HG02610 (cell line): Measurements from ENCODE around the gene FKBP1A.
A peak's percentile ranks its signal among the peaks of the same experiment; 100 is the strongest.

Source experiments
- ATAC-seq: cut with Tn5 transposase; IDR thresholded peaks from one replicate; pipeline ENCODE4 v1.9.1; 2021; ENCODE audit warnings: mild to moderate bottlenecking, moderate library complexity; ENCODE audit not compliant: unreplicated experiment

The FKBP1A gene

DNA sequence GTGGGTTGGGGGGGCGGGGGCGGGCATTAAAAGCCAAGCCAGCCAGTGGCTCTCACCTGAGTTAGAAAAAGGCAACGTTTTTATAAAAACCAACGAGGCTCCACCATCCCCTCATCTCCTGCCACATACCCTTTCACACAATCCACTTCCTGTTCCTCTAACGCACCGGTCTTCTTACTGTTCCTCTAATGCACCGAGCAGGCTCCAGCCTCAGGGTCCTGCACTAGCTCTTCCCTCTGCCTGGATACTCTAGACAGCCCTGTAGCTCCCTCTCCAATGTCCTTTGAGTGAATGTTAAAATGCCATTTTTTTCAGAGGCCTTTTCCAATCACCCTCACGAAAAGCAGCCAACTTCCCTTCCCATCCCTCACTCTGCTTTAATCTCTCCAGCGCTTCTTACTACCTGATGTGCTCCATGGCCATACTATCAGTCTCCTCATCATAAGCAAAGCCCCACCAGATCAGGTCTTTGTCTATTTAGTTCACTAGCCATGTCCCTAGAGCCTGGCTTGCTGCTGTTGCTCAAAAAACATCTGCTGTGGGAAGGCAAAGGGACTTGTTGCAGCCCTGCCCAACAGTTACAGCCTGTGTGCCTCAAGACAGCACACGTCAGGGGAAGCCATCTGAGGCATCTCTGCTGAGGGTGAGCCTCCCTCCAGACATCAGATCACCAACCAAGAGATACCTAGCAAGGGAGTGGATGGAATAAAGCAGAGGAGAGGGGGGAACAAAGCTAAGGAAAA, 3.9 kb downstream of the FKBP1A start:
- no peak for ATAC-seq

DNA sequence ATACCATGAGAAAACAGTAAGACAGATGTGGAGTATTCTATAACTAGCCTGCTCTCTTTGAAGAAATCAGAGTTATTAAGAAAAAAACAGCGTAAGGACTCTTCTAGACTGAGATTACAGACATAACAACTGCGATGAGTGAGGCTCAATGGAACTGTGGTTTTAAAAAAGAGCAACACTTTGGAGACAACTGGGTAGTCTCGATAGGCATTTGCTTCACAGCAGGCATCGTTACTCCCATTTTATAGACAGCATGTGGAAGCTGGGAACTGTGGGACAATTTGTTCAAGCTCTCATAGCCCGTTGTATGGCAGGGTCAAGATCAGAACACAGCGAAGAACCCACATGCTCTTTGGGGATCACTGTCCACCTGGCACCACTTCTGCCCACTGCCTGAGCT, 4.6 kb downstream of the FKBP1A start:
- no peak for ATAC-seq

DNA sequence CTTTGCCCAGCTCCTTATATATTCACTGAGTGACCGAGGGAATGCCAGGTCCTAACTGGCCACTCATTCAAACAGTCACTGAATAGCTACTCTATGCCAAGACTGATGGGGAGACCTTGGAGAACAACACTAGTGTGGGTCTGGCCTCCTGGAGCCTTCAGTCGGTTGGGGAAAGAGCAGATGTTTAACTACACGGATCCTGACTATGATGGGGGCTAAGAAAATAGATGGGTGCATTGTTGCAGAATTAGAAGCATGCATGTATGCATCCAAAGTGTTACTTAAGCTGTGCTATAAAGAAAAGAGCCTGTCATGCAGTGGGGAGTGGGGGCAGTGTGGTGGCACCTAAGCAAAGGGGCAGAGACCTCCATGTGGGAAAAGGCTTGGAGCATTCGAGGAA, 6.5 kb downstream of the FKBP1A start:
- ATAC-seq, result no peak

DNA sequence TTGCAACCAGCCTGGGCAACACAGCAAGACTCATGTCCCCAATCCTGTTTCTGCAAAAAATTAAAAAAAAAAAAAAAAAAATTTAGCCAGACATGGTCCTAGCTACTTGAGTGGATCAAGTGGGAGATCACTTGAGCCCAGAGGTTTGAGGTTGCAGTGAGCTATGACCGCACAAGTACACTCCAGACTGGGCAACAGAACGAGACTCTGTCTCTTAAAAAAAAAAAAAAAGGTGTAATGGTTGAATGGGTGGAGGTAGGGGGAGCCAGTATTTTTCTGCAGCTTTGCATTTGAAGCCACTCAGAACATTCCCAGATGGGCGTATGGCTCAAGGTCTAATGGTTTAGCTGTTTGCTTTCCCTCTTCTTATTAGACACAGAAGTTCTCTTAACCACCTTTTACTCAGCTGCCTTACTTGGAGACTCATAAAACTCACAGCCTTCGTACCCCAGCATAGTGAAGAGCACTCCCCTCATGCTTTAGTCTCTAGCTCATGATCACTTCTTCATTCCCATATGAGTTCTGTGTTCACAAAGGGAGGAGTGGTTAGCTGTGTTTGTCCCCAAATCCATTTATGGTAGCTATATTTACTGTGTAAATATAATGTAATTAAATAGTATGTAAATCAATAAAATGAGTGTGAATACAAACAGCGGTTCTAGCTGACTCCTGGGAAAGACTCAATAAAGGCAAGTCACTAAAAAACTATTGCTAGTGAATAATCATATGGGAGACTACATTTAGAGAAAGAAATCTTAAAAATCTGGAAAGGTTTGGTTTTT, 9.0 kb downstream of the FKBP1A start:
- ATAC-seq, result no peak

DNA sequence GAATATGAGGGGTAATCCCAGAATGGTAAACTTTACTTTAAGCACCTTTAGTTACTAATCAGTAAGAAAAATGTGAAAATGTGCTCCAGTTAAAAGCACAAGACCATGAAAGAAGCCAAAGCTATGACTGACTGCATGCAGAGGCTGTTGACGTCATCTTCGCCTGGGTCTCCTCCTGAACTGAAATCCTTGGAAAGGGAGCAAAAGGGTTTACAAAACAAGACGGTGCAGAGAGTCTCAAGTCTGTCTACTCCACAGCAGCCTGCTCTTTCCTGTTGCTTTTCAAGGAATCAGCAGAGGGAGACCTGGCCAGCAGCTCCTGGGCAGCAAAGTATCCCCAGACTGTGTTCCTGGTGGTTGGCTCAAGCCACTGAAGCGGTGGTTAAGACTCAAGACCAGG, 10.2 kb downstream of the FKBP1A start:
- ATAC-seq, result no peak

DNA sequence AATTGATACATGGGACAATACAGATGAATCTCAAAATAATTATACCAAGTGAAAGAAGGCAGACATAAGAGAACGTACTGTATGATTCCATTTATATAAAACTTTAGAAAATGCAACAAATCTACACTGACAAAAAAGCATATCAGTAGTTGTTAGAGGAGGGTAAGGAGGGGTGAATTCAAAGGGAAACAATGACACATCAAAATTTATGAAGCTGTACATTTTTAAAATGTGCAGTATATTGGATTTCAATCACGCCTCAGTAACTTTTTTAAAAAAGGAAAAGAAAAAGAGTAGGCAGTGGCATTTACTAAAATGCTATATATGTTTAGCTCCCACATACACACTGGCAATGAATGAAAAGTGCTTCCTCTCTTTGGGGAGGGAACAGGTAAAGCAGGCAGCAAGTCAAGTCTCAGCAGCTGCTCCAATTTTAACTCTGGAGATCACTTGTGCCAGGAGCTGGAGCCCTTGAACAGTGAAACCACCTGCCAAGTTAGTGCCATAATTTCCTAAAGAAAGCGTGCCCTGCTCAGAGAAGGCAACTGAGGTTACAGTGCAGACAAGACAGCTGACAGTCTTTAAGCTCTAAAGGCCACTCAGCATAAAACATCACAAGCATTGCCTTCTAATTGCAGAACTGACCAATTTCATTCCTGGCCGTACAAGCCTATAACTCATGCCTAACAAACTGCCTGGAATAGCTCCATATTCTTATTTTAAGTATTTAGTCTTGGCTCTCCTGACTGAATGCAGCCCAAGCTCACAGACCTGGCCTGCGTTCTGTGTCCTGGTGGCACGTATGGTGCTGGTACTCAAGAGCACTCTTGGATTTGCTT, 10.9 kb downstream of the FKBP1A start:
- ATAC-seq, result no peak

DNA sequence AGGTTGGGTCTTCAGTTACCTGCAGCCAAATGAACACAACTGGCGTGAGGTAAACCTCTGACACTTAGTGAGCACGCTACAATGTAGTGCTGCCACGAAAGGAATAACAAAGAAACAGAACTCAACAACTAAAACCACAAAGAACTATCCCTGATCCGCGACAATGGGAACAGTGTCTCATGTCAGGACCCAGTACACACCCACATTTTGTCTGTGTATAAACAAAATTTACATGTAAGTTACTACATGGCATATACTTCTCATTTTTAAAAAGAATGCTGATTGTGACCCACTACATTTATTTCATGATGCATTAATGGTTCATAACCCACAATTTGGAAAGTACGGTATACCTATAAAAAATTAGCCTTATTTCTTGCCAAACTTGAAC, 14.1 kb downstream of the FKBP1A start:
- ATAC-seq, result no peak

DNA sequence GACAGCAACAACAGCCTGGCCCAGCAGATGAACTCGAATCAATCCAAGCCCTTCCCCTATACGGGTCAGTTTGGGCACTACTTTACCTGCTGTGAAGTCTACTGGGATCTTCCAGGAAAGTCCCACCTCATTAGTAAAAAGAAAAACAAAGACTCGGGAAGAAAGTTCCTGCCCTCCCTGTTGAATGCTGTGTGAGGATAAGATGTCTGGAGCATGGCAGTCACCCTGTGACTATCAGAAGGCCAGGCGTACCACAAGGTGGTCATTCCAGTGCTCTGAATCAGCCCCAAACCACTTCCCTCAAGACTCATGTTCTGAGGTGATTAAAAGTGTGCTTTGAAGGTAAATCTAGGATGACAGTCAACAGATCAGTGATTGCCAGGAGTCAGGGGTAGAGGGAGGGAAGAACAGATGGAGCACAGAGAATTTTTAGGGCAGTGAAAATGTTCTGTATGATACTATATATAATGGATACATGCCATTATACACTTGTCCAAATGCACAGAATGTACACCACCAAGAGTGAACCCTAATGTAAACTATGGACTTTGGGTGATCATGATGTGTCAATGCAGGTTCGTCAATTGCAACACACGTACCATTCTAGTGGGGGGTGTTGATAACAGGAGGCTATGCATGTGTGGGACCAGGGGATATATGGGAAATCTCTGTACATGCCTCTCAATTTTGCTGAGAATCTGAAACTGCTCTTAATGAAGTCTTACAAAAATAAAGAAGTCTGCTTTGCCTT, 14.7 kb downstream of the FKBP1A start:
- ATAC-seq, result no peak

DNA sequence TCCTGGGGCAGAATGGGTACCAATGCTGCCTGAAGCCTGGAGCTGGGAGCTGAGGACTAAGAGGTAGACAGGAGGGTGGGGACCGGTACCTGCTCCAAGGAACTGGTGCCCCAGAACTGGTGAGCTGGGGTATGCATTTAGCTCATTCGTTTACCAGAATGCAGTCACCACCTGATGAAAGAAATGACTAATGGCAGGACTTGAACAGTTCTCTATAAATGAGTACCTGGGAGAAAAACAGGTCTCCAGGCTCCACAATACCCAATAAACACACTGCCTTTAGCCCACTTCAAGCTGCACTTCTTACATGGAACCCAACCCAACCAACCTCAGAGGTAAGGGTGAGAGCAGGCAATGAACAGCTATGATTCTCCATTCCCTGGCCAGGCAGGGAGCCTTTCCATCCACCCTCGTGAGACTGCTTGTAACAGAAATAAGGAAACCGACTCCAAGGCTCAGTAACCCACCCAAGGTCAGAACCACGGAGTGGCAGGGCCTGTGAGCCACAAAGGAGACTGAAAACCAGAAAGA, 15.4 kb downstream of the FKBP1A start:
- peak; percentile 50 for ATAC-seq

DNA sequence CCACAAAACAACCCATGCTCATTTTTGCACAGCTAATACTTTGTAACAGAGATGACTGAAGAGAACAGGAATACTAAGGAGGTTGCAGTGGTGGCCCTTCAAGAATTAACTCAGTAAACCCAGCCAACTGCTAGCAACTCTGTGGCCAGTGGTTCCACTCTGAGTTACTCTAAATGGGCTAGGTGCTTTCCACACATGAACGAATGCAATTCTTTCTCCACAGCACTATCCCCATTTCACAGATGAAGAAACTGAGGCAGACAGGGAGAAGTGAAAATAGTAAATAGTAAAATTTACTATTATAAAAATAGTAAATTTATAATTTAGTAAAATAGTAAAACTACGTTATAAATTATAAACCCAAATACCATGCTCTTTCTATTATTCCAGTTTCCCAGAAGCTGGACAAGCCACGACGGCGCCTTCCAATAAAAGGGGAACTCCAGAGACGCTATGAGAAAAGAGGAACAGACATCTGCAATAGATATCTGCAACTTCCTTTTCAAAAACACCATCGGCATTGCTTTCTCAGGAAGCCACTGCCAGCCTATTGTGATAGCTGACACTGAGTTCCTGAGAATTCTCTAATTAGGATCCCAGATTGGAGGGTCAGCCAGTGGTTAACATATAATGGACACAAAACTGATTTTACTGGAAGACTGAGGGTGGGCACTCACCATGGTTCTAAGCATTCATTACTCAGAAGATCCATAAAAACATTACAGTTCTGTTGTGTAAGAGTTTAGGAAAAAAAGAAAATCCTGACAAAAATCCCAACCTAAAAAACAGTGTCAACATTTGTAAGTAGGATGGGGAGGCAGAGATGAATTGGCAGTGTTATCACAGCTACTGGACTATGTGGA, 16.2 kb downstream of the FKBP1A start:
- no peak for ATAC-seq

DNA sequence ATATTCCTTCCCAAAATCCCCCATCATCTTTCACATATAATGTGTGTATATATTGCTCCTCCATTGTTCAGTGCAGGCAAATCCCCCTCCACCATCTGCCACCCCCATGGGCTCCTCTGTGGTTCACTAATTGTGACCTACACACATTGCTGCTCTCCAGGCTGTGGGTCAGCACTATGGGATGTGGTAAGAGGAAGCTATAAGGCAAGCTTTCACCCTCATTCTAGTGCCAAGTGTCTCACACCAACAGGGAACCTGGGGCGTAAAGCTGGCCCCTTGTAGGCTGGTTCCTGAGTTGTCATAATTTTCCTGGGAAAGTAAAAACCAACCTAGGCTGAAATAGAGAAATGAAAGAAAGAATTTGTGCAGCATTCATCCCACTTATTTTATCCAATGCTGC, 16.8 kb downstream of the FKBP1A start:
- no peak for ATAC-seq

DNA sequence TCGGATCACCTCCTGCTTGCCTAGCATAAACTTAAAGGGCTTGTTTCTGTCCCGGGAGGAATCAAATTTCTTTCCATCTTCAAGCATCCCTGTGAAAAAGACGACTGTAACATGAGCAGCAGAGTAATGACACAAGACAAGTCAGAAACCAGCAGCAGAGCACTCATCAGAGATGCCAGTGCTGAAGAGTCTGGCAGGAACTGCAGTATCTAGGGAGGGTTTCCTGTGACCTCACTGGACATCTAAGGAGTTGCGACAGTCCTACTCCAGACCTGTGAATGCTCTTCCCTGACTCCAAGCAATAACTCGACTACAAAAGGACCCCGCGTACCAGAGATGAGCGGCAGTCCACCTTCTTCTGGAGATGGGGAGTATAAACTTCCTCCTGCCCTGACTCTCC, 17.3 kb downstream of the FKBP1A start:
- no peak for ATAC-seq

DNA sequence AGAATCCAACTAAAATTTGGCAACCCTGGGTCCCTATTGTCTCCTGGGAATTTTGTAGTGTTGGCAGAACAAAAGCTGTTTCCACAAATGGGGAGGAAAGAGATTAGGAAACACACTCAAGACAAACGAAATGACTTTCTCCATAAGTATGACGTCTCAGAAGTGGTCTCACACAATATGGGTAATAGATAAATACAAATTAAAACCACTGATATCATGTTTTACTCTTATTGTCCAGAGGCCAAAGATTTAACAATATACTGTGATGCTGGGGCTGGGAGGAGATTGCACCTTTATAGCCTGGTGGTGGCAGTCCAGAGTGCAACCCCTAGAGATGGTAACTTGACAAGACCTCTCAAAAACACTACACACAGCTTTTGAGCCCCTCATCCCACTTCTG, 18.6 kb downstream of the FKBP1A start:
- ATAC-seq, result no peak

DNA sequence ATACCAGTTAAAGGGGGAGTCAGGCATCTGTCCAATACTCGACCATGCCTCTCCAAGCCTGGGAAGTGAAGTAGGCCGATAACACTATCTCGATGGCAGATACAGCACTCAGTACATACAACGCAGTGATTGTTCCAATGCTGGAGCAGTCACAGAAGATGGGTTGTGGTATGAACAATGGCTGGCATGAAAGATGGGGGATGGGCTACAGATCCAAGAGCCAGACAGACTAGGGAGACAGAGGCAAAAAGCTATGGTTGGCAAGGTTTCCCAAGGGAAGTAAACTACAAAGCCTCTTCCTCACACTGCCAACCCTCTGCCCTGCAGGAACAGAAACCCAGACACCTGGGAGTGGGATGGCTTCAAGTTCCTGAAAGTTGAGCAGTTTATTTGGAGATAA, 19.2 kb downstream of the FKBP1A start:
- no peak for ATAC-seq

DNA sequence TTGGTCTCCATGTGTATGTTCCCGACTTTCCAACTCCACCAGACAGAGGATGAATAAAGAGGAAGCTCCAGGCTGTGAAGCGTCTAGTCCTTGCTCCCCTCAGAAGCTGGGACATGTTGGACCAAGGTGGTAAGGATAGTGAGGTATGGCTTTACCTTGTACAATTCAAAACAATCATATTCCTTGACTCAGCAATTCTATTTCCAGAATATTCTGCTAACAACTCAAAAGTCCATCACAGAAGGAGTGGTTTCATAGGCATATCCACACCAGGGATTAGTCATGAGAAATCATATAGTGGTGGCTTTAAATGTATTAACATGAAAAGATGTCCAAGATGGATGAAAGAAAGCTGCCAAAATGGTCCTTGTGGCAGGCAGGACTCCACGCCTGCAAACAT, 19.8 kb downstream of the FKBP1A start:
- ATAC-seq, result no peak

DNA sequence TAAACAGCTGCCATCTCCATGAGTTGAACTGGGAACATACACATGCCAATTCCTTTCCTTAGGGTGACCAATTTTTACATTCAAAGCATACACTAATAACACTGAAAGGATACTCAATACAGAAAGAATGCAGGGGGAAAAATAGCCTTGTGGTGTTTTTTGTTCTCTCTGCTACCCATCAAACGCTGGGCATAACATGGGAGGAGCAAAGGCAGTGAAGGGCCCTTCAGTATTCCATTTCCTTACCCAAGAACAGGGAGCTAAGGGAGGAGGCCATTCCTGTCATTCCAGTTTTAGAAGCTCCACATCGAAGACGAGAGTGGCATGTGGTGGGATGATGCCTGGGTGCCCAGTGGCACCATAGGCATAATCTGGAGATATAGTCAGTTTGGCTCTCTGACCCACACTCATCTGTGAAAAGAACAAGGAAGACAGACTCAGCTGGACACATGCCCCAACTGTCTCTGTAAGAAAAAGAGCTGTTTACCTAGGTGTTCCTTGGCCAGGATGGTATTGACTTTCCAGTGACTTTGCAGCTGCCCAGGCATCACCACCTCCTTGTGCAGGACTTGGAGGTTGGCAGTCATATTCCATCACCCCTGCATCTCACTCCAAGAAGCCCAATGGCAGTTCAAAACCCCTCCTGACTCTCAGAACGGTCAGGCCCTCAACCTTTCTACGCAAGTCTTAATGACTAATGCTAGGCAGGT, 20.9 kb downstream of the FKBP1A start:
- ATAC-seq, result no peak

DNA sequence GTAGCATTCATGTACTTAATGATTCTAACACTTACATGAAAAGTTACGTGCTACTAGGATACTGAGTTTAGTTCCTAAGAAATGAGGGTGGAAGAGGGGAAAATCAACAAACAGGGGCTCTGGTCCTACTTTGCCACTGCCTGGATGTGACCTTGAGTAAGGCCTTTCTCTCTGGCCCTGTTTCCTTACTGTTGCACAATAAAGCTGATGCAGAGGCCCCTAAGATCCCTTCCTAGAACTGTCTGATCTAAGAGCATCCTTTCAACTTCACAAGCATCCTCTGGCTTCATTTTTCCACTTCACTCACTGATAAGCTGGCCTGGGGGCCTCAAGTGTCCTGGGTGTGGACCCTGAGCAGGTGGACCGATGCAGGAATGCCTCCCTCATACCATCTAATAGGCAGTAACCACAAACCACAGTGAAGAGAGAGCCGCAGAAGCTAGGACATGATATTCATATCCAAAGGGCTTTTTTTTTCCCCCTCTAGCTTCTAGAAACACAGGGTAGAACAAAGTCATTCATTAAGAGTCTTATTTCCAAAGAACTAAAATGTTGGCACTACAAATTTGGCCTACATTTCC, 21.6 kb downstream of the FKBP1A start:
- ATAC-seq, result no peak

DNA sequence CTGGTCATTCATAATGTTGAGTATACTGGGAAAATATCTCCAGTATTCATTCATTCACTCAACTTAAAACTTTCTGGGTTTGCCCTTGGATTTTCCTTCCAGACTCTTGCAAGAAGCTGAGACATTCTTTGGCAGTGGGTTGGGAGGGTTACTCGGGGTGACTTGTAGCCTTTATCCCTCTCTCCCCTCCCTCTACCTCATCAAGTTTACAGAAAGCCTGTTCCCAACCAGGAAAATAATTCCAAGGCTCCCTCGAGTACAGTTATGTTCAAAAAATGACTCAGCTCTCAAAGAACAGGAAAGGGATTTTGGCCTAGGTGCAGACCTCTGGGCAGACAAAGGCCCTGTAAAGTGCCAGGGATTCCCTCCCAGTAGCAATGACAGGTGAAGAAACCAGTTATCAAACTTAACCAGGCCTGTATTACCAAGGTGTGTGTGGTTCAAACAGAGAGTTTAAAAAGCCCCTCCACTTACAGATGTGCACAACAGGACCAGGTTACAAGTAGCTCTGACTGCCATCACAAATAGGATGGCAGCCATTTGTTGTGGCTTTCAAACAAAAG, 22.2 kb downstream of the FKBP1A start:
- no peak for ATAC-seq
